PFSK-1 (cell line): ENCODE data around the gene FOXO6.

Experiments
- FOXP2 ChIP-seq: optimal IDR thresholded peaks from 2 replicates; pipeline ENCODE3; 2011; ENCODE audit warnings: borderline replicate concordance, control low read depth, inconsistent platforms; ENCODE audit not compliant: insufficient read depth; ENCODE audit errors: extremely low read length, extremely low read depth
- POLR2AphosphoS5 ChIP-seq: IDR thresholded peaks from 2 replicates; pipeline ENCODE4 v1.6.1; 2012; ENCODE audit warnings: low read depth, mild to moderate bottlenecking, control low read depth, low read length, moderate library complexity
- SIN3A ChIP-seq: IDR thresholded peaks from 2 replicates; pipeline ENCODE4 v1.6.1; 2012; ENCODE audit warnings: mild to moderate bottlenecking, low read length, moderate library complexity, borderline replicate concordance; ENCODE audit not compliant: insufficient read depth
- TAF1 ChIP-seq: IDR thresholded peaks from 2 replicates; pipeline ENCODE4 v1.6.1; 2012; ENCODE audit warnings: low read length, control low read depth, borderline replicate concordance; ENCODE audit not compliant: insufficient read depth
- TF ChIP-seq, protein P1 (sequence below), 2 experiments: IDR thresholded peaks; 2 replicates each; pipeline versions ENCODE4 v1.6.1 to v1.8.0; 2011 to 2012; ENCODE audit warnings: low read depth in 2 of 2, low read length in 2 of 2, control low read depth in 1 of 2, inconsistent platforms in 1 of 2, mild to moderate bottlenecking in 1 of 2, moderate library complexity in 1 of 2; ENCODE audit not compliant: insufficient read depth in 1 of 2

FOXO6 gene

DNA sequence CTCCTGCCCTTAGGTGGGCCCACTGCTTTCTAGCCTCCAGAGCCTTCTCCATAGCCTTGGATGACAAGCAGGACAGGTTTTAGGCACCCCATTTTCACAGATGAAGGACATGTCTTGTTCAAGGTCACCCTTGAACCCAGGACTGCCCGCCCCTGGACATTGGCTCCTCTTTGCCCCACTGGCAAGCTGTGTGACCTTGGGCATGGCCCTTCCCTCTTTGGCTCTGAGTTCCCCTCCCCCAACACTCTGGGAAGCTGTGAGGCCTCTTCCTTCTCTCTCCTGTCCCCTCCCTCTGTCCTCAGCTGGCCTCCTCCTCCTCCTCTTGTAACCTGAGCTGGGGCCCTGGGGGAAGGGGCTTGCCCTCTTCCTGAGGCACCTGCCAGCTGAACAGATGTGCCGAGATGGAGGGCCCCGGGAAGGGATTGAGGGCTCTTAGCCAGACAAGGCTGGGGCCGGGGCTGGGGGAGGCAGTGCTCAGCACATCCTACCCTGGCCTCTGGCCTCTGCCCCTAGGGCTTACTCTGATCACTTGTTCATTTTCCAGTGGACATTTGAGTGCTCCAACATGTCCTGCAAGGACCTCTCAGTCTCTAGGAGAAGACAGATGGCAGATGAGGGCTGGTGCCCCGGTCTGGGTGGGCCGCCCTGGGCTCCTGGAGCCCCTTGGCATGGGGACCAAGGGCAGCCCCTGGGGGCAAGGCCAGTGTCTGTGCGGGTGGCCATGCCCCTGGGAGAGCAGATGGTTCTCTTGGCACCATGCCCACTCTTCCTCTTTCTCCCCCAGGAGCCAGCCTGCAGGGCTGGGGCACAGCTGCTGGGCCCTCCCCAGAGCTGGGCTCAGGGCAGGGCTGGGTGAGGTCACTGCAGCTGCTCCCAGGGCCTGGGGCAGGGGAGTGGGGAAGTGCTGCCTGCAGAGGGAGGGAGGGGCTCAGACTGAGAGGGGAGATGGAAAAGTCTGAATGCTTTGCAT lies 10.7 kb downstream of the FOXO6 start:
- TF ChIP-seq, protein P1, sequence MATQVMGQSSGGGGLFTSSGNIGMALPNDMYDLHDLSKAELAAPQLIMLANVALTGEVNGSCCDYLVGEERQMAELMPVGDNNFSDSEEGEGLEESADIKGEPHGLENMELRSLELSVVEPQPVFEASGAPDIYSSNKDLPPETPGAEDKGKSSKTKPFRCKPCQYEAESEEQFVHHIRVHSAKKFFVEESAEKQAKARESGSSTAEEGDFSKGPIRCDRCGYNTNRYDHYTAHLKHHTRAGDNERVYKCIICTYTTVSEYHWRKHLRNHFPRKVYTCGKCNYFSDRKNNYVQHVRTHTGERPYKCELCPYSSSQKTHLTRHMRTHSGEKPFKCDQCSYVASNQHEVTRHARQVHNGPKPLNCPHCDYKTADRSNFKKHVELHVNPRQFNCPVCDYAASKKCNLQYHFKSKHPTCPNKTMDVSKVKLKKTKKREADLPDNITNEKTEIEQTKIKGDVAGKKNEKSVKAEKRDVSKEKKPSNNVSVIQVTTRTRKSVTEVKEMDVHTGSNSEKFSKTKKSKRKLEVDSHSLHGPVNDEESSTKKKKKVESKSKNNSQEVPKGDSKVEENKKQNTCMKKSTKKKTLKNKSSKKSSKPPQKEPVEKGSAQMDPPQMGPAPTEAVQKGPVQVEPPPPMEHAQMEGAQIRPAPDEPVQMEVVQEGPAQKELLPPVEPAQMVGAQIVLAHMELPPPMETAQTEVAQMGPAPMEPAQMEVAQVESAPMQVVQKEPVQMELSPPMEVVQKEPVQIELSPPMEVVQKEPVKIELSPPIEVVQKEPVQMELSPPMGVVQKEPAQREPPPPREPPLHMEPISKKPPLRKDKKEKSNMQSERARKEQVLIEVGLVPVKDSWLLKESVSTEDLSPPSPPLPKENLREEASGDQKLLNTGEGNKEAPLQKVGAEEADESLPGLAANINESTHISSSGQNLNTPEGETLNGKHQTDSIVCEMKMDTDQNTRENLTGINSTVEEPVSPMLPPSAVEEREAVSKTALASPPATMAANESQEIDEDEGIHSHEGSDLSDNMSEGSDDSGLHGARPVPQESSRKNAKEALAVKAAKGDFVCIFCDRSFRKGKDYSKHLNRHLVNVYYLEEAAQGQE (IDR thresholded peaks at IDR 0.05; ENCODE audit: insufficient read depth in 1 of 2, low read depth in 2 of 2, low read length in 2 of 2) = no peak
- TF ChIP-seq TAF1 (no peak), POLR2AphosphoS5 (0 out of 2 replicates have a peak, but pooled peaks have one; percentile 36), FOXP2 (no peak), SIN3A (no peak)

DNA sequence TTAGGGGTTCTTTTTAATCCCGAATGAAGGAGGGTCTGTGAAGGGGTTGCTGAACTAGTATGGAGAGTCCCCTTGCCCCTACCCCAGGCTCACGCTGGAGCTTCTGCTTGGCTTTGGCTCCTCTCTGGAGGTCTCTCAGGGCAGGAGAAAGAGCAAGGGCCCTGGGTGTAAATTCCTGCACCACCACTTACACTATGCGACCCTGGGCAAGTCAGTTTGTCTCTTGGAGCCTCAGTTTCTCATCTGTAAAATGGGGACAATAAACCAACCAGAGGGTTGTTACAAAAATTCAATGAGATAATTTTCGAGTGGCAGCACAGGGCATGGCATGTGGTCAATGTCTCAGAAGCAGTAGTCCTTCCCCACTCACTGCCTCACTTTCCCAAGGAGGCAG lies 11.4 kb downstream of the FOXO6 start:
- TF ChIP-seq TAF1 (no peak), FOXP2 (no peak), SIN3A (no peak), POLR2AphosphoS5 (no peak)
- TF ChIP-seq, protein P1 (IDR thresholded peaks at IDR 0.05; ENCODE audit: insufficient read depth in 1 of 2, low read depth in 2 of 2, low read length in 2 of 2) = no peak

- no peak for TF ChIP-seq SIN3A
- TF ChIP-seq TAF1 = no peak
- TF ChIP-seq, protein P1 (IDR thresholded peaks at IDR 0.05; ENCODE audit: insufficient read depth in 1 of 2, low read depth in 2 of 2, low read length in 2 of 2) = no peak
- no peak for TF ChIP-seq POLR2AphosphoS5
- TF ChIP-seq FOXP2 = no peak
Measured at GRCh38 chr1:41373373-41373772, 12.1 kb downstream of the FOXO6 start.

GRCh38 chr1:41374711-41375110 lies 13.5 kb downstream of the FOXO6 start:
- TF ChIP-seq TAF1 (no peak), POLR2AphosphoS5 (no peak)

GRCh38 chr1:41377397-41377796 lies 16.2 kb downstream of the FOXO6 start:
- TF ChIP-seq POLR2AphosphoS5 (no peak), SIN3A (no peak), TAF1 (no peak), FOXP2 (no peak)
- TF ChIP-seq, protein P1 (IDR thresholded peaks at IDR 0.05; ENCODE audit: insufficient read depth in 1 of 2, low read depth in 2 of 2, low read length in 2 of 2) = no peak
